Left ventricle myocardium superior (tissue), 1 donor: ENCODE results near the gene MEF2A. TPM values are rescaled to one million over a fixed set of nuclear protein-coding genes. Genes with fewer than 3 reads are reported as not detected.
"Not testable (repeated sequence)": the region's sequence is repeated elsewhere in the genome, so short reads cannot be mapped to it uniquely, and the experiment has no call there.

Source experiments
- ATAC-seq: fragments of 200-7000 bp; cut with Tn5 transposase; one replicate; pipeline ENCODE4 v1.9.1; 2020; ENCODE audit warnings: mild to moderate bottlenecking, moderate library complexity
- DNase-seq: peaks from one replicate; pipeline ENCODE4 v3.0.0-alpha.2; 2020
- intact Hi-C: fragments of 100-400 bp; cut with micrococcal nuclease; formaldehyde crosslinking; loops from one replicate; pipeline ENCODE4 v1.11.0; 2022
- long read RNA-seq: library from polyadenylated mRNA; unstranded; transcript quantifications from one replicate; pipeline ENCODE4 v2.0.0, GENCODE V29; 2021
- total RNA-seq: library from RNA; stranded (reverse); fragmentation: NEBNext Ultra II Directional; extraction: Animal tissue kit (Norgen Biotek cat#: 25700); gene quantifications from one replicate; pipeline ENCODE4 v1.2.1, GENCODE V29; 2021
- donor health status: DM: no; HTN: yes; CAD: no; lungs with severe emphysema.

The MEF2A gene
- 160 TPM for total RNA-seq
- long read RNA-seq, full-length matches to known transcripts, result 42 of 170 reads
- long read RNA-seq, partial matches to known transcripts, result 48 of 170 reads
- long read RNA-seq, other reads (novel, unspliced or antisense), result 80 of 170 reads

DNA sequence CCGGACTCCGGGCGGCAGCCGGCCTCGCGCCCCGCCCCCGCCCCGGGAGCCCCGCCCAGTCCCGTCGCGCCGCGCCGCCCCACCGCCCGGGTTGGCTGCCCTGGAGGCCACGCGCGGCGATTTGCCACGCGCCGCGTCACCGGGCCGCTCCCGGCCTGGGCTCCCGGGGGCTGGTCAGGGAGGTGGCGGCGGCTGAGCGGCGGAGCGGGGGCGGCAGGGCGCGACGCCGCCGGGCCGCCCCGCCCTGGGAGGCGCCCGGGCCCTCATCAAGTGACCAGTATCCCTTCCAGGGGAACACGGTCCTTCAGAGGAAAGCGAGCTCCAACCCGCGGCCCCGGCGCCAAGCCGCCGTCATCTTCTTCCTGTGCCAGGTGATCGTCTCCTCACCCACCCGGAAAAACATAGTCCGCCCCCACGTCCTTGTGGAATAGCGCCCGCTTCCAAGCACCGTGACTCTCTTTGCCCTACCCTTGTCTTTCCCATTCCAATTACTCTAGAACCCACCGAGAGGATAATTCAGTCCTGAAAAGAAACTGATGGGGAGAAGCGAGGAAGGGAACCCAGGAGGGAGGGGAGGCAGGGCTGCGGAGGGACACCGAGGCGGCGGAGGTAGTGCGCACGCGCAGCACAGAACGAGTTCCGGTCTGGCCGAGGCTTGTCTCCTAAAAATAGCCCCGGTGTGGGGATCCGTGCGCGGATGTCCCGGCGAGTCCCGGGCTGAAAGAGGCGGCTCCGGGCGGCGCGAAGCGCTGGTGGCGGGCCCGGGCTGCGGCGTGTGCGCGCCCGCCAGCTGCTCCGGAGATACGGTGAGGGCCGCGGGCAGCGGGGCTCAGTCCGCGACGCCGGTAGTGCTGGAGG, at the start of gene MEF2A:
TSS of gene MEF2A (plus strand) at position 686 of the 858 bp plus-strand sequence. CDS start 67,136 bp downstream, outside the sequence.
- peak; percentile 97 for DNase-seq
- peak; percentile 79 for ATAC-seq
- intact Hi-C loops, result no loop called here

DNA sequence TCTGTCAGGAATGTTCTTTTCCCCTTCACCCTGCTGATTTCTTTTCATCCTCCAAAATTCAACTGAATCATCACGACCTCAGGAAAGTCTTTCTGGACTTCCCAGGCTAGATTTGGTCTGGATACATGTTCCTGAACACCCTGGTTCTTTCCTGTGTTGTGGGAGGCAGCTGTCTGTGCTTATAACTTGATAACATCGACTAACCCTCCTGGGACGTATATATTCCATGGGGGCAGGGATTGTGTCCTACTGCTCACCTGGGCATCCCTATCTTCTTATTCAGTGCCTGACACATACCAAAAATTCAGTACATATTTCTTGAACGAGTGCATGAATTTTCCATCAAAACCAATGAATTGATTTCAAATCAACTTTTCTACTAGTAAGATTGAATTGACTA, 47.6 kb upstream of the MEF2A start:
- intact Hi-C loops, result no loop called here
- ATAC-seq (no peak), DNase-seq (no peak)

DNA sequence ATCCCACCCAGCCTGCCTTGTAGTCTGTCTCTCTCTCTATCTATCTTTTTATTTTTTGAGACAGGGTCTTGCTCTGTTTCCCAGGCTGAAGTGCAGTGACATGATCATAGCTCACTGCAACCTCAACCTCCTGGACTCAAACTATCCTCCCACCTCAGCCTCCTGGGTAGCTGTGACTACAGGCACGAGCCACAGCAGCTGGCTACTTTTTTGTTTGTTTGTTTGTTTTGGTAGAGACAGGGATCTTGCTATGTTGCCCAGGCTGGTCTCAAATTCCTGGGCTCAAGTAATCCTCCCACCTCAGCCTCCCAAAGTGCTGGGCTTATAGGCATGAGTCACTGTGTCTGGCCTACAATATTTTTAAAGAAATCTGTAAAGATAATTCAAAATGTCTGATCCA, 46.4 kb upstream of the MEF2A start:
- DNase-seq, ATAC-seq, intact Hi-C loops: not testable (repeated sequence)

DNA sequence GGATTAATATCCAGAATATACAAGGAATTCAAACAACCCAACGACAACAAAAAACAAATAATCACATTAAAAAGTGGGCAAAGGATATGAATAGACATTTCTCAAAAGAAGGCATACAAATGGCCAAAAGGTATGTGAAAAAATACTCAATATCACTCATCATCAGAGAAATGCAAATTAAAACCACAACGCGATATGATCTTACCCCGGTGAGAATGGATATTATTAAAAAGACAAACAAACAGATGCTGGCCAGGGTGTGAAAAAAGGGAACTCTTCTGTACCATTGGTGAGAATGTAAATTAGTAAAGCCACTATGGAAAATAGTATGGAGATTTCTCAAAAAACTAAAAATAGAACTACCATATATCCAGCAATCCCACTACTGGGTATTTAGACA, 43.5 kb upstream of the MEF2A start:
- intact Hi-C loops, result no loop called here
- ATAC-seq (no peak), DNase-seq (no peak)

DNA sequence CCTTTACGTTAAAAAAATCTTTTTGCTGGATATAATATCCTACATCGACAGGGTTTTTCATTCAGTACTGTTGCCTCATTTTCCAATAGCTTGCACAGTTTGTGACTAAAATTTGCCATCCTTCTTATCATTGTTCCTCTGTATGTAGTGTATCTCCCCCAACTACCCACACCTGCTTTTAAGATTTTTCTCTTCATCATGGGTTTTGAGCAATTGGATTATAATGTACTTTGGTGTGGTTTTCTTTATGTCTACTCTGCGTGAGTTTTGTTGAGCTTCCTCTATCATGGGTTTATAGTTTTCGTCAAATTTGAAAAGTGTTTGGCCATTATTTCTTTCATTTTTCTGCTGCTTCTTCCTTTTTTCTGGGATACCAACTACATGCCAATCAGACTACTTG, 39.6 kb upstream of the MEF2A start:
- intact Hi-C loops, result no loop called here
- DNase-seq (no peak), ATAC-seq (no peak)

DNA sequence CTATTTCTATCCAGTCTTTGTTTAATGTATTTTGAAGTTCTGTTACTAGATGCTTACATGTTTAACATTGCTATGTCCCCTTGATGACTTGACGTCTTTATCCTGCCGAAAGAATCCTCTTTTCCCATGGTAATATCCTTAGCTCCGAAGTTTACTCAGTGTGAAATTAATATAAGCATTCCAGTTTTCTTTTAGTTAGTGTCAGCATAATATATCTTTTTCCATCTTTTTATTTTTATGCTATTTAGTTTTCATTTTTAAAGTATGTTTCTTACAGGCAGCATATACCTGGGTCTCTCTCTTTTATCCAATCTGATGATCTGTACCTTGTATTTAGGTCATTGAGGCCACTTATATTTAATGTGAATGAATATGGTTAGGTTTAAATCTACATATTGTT, 39.1 kb upstream of the MEF2A start:
- DNase-seq (no peak), ATAC-seq (no peak)
- intact Hi-C loops, result no loop called here

DNA sequence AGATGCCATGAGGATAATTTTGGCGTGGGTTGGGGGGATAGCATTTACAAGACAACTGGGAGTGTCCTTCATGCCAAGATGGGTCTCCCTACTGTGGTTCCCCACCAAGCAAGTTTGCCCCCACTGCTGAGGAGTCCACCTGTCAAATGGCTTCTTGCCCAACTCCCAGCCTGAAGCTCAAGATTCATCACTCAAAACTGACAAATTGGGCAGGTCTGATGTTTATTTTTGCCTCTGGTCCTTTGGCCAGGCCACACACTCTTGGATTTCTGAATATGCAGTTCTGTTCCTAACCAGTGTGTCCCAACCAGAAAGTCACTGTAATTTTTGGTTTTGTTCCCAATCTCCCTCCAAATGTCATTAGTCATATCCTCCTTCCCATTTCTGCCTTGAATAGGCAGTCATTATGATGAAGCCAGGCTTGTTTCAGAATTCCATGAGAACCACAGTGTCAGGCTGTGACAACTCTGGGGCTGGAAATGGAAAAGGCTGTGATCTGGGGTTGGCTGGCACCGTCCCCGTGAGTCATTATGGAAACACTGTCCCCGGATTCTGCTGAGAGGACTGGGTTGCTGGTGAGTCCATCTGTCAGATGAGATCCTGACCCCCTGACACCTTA, 29.3 kb upstream of the MEF2A start:
- ATAC-seq (peak; percentile 87), DNase-seq (no peak)
- intact Hi-C loops, result no loop called here

DNA sequence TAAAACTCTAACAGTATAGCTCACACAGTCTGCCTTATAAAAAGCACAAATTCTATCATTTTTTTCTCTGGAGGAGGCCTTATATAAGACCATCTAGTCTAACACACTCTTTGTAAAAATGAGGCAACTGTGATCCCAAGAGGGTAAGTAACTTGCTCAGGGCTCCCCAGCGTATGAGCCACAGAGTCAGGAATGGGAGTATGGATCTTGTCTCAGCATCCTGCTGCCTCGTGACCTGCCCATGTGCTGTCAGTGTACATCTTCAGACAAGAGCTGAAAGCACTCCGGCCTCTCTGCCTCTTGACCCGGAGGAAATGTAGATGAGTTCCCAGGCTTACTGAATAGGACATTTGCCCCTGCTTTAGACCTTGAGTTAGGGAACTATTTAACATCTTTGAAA, 28.4 kb upstream of the MEF2A start:
- intact Hi-C loops, result no loop called here
- DNase-seq, result peak; percentile 37
- peak; percentile 74 for ATAC-seq

DNA sequence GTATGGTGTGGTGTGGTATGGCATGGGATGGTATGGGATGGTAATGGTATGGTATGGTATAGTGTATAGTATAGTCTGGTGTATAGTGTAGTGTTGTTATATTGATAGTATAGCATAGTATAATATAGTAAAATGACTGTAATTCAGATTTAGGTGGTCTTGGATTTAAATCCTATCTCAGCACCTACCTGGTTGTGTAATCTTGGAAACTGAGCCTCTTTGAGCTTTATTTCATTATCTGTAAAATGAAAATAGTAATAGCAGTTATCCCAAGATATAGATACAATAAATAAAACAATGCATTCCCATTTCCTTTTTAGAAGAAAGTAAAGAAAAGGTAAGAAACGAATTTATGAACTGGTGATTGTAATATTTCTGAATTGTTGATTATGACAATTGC, 27.5 kb upstream of the MEF2A start:
- intact Hi-C loops, result no loop called here
- no peak for ATAC-seq

DNA sequence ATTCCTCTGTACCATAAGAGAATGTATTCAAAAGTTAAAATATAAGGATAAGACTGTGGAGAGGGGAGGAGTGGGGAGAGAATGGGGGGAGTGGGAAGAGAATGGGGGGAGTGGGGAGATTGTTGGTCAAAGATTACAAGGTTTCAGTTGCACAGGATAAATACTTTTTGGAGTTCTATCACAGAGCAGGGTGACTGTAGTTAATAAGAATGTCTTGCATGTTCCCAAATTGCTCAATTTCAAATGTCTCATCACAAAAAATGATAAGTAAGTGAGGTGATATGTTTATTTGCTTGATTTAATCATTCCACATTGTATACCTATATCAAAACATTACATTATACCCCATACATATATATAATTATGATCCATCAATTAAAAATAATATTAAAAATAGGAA, 23.0 kb upstream of the MEF2A start:
- DNase-seq (no peak), ATAC-seq (no peak)
- intact Hi-C loops, result no loop called here

More for the DNA sequence above, 27.5 kb upstream of the MEF2A start:
- DNase-seq, result no peak

DNA sequence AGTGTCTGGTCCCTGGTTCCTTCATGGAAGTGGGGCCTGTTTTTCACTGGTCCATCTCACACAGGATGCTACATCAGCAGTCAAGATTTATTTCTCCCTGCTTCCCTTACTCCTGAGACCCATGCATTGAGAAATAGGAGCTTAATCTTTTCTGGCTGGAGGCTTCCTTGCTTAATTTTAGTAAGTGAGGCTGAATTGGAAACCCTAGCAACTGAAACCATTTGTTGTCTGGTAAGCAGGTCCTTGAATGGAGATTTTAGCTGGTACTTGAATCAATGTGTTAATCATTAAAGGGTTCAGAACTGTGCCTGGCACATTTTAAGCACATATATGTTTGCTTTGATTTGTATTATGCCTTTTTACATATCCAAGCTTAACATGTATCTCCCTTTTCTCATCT, 20.2 kb upstream of the MEF2A start:
- DNase-seq (no peak), ATAC-seq (no peak)
- intact Hi-C loops, result no loop called here

DNA sequence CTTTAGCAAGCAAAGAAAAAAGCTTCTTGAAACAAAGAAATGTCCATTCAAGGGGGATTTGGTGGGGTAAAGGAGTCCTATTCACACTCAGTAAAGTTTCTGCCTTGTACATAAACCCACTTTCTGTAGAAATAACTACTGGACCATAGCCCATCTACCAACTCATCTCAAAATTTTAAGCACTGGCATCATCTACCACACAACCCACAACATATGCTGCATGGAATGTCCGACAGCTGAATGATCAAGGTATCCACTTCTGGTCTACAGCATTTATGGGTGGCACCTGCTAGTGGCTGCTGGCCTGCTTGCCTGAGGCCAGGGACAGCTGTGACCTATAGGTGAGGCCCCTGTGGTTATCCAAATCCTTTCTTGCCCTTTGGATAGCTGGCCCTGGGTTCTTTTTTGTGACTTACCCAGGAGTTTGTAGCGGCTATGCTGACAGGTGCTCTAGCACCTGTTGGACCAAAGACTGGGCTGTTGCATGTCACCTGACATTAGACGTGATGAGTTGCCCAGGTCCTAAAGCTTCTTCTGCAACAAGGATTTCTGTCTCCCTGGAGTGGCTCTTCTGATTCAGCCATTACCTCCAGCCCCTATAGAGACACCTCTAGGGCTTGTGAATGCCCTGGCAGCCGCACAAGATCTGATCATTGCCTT, 19.2 kb upstream of the MEF2A start:
- DNase-seq (no peak), ATAC-seq (no peak)
- intact Hi-C loops, result no loop called here

DNA sequence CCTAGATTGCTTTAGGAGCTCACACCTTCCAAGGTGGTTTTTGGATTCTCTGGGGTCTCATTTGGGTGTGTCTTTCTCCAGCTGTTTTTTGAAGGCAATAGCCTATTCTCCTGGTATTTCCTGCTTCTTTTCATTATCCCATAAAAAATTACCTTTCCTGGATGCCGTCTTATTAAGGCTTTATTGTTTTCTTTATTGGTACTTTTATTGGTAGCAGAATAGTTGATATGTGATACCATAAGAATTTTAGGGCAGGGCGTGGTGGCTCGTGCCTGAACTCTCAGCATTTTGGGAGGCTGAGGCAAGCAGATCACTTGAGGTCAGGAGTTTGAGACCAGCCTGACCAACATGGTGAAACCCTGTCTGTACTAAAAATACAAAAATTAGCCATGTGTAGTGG, 18.3 kb upstream of the MEF2A start:
- intact Hi-C loops, result no loop called here
- no peak for DNase-seq
- no peak for ATAC-seq

DNA sequence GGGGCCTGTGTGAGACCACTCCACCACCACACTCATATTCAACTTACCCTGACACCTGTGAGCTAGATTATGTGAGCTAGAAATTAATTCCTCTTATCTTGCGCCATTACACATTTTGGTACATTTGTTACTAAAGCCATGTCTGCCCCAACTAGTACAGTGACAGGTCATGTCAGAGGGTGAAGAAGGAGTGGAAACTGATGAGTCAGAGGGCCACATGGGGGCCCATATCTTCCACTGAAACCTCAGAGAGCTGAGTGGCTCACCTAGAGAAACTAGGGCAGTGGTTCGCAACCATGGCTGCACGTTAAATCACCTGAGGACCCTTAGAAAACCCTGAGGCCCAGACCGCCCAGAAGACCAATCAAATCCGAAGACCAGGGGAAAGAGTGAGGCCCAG, 15.7 kb upstream of the MEF2A start:
- no peak for ATAC-seq
- intact Hi-C loops, result no loop called here
- DNase-seq, result no peak

DNA sequence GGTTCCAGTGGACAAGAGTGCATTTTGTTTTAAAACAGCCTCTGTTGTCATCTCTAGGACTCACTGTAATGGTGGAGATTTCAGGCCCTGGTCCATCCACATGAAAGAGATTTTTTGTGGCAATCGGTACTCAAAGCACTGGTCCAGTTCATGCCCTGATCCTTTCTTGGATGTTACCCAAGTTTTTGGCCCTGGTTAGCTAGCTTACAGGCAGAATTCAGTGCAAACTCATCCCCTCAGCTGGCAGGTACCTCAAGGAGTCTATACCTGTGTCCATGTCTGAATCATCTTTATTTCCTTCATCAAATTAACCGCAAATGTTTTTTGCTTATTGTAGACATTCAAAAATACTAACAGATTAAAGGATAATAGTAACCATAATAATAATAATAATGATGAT, 13.7 kb upstream of the MEF2A start:
- ATAC-seq (no peak), DNase-seq (no peak)
- intact Hi-C loops, result no loop called here

DNA sequence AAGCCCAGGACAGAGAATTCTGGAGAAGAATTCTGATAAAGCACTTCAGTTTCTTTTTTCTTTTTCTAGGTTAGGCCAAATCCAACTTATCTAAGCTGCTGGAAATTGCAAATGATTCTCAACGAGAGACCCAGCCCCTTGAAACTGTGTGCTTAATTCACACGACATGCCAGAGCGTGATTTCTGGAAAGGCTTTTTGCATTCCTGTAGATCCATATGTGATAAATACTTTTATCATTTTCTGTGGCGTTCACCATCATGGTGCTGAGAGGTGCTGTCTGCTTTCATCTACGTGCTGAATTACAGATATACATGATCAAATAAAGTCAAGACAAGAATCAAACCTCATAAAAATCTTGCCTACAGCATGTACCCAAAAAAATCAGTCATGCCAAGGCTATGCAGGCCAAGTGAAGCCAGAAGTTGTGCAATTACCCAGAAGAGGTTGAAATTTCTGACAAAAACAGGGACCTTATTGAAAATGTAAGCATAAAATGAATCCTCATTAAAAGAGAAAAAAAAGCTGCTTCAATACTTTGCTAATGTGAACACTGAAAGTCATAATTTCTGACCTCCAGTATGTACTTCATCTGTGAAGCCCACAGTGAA, 10.8 kb upstream of the MEF2A start:
- no peak for ATAC-seq
- intact Hi-C loops, result no loop called here

DNA sequence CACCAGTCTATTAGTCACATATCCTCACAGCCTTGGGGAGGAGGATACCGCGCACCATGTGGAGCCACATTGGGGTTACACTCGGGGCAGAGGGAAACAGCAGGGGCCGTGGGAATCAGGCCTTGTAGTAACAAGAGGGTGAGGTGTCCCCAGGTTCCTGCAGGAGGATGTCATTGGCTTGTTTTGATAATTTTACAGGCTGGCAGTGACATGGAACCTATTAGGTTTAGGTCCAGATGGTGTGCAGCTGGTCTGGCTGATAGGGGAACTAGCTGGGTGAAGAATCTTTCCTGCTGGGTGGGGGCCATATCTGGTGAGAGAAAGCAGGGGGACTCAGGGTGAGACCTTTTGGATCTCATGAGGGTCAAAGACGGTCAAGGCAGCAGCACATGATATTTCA, 9.8 kb upstream of the MEF2A start:
- intact Hi-C loops, result no loop called here
- DNase-seq (no peak), ATAC-seq (no peak)

More for the DNA sequence above, 10.8 kb upstream of the MEF2A start:
- no peak for DNase-seq

DNA sequence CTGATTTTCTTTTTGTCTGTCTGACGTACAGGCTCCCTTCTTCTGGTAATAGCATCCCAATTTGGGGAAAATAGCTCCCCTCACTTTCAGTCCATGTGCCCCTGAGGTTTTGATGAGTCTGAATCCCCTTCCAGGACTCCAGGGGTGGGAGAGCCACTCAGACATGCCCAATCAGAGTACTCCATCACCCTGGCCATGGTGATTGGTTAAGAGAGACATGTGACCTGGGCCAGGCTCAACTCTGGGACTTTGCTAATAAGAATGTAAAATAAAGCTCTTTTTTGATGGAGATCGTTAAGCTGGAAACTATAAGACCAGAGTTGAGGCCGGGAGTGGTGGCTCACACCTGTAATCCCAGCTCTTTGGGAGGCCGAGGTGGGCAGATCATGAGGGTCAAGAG, 9.2 kb upstream of the MEF2A start:
- intact Hi-C loops, result no loop called here
- ATAC-seq, result no peak
- no peak for DNase-seq

DNA sequence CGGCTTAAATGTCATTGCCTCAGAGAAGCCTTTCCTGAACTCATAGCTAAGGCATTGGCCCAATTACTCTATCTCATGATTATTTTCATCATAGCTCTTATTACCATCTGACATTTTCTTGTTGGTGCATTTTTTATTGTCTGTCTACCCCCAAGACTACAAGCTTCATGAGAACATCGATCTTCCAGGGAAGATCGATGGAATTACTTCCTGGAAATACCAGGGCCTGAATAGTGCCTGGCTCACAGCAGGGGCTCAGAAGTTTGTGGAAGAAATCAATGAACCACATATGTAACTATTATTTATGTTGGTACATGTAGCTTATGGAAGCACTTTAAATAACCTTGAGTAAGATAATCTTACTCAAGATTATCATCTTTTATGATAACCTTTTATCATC, 7.7 kb upstream of the MEF2A start:
- ATAC-seq (no peak), DNase-seq (no peak)
- intact Hi-C loops, result no loop called here

DNA sequence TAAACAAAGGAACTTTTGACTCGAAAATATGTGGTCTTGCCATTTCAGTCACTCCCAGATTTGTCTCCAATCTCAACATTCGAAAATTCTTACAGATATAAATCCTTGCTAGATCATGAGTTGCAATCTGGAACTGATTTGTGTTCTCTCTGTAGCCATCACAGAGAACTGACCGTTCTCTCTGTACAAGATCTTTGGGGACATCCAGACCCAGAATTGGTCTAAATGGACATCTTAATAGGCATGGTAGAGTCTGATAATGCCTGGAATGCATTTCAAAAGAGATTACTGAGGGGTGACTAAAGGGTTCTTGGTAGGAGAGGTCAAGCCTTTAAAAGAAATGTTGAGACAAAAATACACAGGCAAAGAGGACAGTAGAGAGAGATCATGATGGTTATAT, 7.2 kb upstream of the MEF2A start:
- ATAC-seq, result no peak
- intact Hi-C loops, result no loop called here
- DNase-seq, result no peak
